ENCODE results near the gene CRB2.
"Not testable (repeated sequence)": the region's sequence is repeated elsewhere in the genome, so short reads cannot be mapped to it uniquely, and the experiment has no call there.

The CRB2 gene

DNA sequence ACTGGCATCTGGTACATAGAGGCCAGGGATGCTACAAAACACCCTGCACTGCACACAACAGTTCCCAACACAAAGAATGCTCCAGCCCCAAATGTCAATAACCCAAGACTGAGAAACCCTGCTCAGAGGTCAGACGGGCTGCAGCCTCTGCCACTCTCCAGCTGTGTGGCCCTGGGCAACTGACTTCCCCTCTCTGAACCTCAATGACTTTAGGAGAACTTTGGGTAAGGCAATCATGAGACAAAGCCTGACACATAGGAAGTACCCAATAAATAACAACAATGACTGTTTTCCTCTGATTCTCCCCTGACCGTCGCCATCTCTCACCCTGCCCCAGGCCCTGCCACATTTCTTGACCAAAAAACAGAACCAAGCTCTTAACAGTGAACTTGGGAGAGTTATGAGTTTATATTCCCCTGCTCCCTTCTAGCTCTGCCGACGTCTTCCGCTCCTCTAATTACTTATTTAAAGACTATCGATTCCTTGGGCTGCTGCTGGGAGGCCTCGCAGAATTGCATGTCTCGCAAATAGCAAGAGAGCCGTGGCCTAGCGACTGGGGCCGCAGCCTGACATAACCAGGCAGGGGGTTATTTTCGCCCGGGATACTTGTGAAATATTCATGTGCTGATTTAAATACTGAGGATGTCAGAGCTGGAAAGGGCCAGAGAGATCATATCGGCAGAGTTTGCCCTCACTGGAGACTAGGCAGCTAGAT, 24.5 kb upstream of the CRB2 start:
- no peak for FAIRE-seq

- not testable (repeated sequence) for FAIRE-seq
Measured at GRCh38 chr9:123333058-123333669, 22.8 kb upstream of the CRB2 start.

DNA sequence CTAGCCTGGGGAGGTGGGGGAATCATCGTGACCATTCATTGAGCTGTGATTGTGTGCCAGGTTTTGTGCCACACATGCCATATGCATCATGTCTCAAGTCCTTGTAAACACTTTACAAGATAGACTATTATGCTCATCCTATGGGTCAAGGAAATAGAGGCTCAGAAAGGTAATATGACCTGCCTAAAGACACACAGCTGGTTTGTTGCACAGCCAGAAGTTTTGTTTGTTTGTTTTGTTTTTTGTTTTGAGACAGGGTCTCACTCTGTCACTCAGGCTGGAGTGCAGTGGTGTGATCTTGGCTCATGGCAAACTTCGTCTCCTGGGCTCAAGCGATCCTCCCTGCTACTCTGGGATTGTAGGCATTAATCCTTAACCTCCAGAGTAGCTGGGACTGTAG, 21.4 kb upstream of the CRB2 start:
- no peak for FAIRE-seq

DNA sequence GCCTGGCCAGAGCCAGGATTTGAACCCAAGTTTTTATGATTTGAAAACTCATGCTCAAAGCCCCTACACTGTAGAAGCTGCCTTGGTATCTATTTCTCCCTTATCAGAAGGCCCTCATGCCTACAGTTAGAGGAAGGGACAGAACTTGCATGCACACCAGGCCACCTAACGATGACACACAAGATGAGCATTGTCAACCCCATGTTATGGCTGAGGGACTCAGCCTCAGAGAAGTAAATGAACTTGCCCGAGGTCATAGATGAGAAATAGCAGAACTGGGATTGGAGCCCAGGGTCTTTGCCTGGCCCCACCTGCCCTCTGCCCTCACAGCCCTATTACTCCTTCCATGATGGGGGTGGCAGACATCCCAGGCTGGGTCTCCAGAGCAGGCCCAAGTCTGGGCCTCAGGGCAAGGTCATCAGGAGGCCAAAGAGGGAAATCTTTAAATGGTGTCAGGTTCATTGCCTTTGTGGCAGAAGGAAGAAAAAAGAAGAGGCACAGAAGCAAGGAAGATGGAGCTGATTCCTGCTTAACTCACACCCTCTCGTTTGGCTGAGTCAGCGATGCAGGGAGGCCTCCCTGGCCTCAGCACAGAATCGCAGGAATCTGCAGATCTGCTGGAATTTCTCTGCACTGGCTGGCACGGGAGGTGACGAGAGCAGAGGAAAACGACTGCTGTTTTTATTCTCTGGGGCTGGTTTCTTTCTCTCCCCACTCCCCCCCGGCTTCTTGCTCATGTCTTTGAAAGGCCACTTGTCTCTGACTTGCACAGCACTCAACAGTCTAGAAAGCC, 20.6 kb upstream of the CRB2 start:
- no peak for FAIRE-seq

DNA sequence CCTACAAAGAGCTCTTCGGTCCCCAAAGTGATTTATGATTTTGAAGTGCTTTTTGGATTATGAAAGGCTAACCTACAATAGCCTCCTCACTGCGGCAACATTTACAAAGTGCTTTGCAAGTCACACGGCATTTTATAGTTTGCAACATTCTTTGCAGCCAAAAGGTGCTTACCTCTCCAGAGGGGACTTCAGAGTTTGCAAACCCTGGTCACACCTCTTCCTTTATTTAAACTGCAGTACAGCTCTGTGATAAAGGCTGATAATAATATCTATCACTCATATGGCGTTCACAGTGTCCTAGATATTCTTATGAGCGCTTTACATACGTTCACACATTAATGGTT, 20.0 kb upstream of the CRB2 start:
- FAIRE-seq = no peak

GRCh38 chr9:123336449-123336848, 19.5 kb upstream of the CRB2 start:
- no peak for FAIRE-seq

DNA sequence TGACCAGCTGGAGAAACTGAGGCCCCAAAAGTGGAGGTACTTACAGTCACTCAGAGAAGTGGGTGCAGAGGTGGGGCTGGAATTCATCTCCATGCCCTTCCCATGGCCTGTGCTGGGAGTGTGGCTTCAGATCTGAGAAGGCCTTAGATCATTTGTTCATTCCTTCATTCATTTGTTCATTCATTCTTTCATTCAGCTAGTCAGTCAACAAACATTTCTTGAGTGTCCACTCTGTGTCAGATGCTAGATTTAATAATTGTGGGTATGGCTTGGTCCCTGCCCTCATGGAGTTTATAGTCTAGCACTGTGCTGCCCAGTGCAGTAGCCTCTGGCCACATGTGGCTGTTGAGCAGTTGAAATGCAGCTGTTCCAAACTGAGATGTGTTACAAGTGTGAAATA, 19.0 kb upstream of the CRB2 start:
- FAIRE-seq = no peak

DNA sequence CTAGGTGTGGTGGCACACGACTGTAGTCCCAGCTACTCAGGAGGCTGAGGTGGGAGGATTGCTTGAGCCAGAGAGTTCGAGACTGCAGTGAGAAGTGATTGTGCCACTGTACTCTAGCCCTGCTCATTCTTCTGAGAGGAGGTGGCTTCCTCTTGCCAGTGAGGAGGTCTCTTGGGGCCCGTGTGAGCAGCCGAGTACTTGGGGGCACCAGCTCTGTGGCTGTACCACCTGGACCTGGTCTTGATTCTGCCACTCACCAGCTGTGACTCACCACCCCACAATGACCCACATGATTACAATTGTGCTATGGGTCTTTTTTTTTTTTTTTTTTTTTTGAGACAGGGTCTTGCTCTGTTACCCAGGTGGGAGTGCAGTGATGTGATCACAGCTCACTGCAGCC, 18.0 kb upstream of the CRB2 start:
- no peak for FAIRE-seq

DNA sequence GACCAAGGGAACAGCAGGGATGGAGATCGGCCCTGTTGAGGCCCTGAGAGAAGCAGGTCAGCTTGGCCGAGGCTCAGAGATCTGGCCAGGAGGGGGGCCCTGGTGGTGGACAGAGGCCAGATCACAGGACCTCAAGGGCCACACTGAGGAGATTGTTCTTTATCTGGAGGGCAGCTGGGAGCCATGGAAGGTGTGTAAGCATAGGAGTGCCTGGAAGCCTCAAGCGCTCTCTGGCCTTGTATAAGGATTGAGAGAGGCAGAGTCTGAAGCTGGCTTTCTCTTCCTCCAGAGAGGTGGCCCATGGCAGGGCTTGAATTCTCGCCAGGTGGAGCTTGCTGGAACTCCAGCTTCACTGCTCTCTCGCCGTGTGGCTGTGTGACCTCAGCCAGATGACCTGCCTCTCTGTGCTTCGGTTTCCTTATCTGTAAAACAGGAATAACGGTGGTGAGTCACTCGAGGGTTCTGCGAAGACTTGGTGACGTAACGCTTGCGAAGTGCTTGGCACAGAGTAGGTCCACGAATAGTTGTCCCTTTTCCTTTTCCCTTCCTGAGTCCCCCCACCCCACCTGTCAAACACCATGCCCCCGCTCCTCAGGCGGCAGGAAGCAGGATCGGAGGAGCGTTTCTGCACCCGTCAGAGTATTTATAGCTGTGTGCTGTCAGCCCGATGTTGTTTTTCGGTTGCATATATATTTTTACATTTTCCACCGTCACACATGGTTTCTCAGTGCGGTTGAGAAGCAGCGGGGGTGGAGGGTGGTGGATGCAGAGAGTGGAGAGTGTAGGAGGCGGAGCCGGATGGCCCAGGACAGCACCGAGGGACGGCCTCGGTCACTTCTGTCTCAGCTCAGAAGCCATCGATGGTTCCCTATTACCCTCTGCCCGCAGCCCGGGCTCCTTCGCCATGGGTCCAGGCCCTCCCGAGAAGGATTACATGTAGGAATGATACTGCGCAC, 17.0 kb upstream of the CRB2 start:
- FAIRE-seq = no peak

GRCh38 chr9:123339666-123340510, 16.1 kb upstream of the CRB2 start:
- no peak for FAIRE-seq

GRCh38 chr9:123341816-123342215, 14.2 kb upstream of the CRB2 start:
- no peak for FAIRE-seq

DNA sequence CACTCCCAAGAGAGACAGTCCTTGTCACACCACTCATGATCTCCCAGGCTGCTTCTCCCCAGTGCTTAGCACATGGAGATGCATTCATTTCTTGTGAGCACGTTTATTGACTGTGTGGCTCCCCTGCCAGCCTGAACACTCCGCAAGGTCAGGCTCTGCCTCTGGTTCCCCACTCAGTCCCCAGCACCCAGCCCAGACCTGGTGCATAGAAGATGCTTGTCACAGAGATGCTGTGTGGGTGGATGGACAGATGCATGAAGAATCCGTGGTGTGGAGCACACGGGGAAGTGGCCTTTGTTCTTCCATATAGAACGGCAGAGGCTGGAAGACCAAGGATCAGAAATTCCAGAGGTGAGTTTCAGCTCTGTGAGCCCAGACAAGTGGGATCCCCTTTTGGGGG, 13.8 kb upstream of the CRB2 start:
- no peak for FAIRE-seq

GRCh38 chr9:123343443-123344191, 12.4 kb upstream of the CRB2 start:
- FAIRE-seq = no peak

DNA sequence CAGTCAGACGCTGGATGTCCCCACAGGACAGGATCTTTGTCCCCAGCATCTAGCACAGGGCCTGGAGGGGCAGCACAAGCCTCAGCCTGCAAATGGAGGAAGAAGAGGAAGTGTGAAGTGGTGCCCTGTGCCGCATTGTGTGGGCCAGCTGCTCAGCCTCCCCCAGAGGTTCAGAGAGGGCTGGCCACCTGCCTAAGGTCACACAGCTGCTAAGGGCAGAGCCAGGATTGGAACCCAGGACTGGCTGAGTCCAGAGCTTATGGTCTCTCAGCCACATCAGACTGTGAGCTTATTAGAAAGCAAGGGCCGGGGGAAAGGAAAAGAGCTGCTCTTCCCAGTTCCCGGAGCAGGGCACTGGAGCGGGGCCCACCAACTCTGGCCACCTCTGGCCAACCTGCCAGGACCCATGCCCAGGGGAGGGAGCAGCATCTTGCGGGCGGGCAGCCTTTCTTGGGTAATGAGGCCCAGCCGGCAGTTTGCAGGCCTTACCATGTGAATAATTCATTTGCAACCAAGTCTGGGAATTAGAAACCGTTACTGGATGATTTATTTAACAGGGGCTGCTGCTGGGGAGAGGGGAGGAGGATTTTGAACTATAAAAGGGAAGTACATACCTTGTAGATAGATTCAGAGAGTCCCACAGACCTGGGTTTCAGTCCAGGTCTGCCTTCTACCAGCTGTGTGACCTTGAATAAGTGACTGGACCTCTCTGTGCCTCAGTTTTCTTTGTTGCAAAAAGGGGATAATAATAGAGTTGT, 11.6 kb upstream of the CRB2 start:
- no peak for FAIRE-seq

- no peak for FAIRE-seq
Measured at GRCh38 chr9:123345567-123345955, 10.4 kb upstream of the CRB2 start.

DNA sequence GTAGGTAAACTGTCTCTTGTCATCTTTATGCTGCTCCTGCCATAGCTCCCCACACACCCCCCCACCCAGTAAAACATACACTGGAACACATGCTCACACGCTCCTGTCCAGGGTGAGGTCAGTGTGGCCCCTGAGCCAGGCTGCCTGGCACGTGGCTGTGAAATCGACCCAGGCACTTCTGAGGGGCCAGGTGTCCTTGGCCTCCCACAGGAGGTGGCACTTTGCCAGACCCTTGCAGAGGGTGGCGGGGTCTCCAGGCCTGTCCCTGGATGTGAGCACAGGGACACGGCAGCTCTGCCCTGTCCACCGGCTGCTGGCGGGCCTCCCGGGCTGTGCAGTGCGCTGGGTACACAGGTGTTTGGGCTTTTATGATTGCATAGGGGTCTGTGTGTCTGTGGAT, 10.0 kb upstream of the CRB2 start:
- FAIRE-seq = no peak

- FAIRE-seq = no peak
Measured at GRCh38 chr9:123346826-123347225, 9.2 kb upstream of the CRB2 start.

- FAIRE-seq = no peak
Measured at GRCh38 chr9:123347289-123348060, 8.5 kb upstream of the CRB2 start.

GRCh38 chr9:123348317-123348992, 7.5 kb upstream of the CRB2 start:
- FAIRE-seq = no peak

All from G401.6 (cell line).